ENCODE results near the gene CFLAR.

DNA sequence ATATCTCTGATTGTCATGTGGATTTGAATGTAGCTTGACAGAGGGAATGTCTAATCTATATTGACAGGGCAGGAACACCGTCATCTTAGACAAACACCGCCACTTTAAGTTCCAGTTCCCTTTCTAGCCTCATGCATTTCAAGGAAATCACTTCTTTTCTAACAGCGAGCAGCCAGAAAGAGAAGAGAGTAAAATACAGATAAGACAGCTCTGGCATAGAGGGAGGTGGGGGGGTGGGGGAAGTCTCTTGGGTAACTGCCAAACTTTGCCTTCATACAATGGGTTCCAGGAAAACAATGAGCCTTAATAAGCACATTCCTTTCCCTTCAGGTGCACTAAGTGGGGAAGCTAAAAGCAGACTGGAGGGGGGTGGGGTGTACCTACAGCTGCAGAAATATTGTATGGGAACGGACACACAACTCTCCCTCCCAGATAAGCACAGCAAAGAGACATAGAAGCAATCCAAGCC is 104.2 kb downstream of the CFLAR start:
- TF ChIP-seq, protein P1, sequence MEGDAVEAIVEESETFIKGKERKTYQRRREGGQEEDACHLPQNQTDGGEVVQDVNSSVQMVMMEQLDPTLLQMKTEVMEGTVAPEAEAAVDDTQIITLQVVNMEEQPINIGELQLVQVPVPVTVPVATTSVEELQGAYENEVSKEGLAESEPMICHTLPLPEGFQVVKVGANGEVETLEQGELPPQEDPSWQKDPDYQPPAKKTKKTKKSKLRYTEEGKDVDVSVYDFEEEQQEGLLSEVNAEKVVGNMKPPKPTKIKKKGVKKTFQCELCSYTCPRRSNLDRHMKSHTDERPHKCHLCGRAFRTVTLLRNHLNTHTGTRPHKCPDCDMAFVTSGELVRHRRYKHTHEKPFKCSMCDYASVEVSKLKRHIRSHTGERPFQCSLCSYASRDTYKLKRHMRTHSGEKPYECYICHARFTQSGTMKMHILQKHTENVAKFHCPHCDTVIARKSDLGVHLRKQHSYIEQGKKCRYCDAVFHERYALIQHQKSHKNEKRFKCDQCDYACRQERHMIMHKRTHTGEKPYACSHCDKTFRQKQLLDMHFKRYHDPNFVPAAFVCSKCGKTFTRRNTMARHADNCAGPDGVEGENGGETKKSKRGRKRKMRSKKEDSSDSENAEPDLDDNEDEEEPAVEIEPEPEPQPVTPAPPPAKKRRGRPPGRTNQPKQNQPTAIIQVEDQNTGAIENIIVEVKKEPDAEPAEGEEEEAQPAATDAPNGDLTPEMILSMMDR (IDR thresholded peaks at IDR 0.05; ENCODE audit: low read length) = no peak
- no peak for TF ChIP-seq EZH2 (optimal IDR thresholded peaks at IDR 0.05; ENCODE audit: low read depth, low read length)
